Hippocampal formation (tissue), 2 donors: ENCODE measurements around the gene CENPF.
"Not testable (repeated sequence)": the region's sequence is repeated elsewhere in the genome, so short reads cannot be mapped to it uniquely, and the experiment has no call there.

Experiments used
- DNase-seq, 2 donors: peaks; one replicate each; lab custom pipeline; 2025; lab: John Stamatoyannopoulos, UW

CENPF gene, protein sequence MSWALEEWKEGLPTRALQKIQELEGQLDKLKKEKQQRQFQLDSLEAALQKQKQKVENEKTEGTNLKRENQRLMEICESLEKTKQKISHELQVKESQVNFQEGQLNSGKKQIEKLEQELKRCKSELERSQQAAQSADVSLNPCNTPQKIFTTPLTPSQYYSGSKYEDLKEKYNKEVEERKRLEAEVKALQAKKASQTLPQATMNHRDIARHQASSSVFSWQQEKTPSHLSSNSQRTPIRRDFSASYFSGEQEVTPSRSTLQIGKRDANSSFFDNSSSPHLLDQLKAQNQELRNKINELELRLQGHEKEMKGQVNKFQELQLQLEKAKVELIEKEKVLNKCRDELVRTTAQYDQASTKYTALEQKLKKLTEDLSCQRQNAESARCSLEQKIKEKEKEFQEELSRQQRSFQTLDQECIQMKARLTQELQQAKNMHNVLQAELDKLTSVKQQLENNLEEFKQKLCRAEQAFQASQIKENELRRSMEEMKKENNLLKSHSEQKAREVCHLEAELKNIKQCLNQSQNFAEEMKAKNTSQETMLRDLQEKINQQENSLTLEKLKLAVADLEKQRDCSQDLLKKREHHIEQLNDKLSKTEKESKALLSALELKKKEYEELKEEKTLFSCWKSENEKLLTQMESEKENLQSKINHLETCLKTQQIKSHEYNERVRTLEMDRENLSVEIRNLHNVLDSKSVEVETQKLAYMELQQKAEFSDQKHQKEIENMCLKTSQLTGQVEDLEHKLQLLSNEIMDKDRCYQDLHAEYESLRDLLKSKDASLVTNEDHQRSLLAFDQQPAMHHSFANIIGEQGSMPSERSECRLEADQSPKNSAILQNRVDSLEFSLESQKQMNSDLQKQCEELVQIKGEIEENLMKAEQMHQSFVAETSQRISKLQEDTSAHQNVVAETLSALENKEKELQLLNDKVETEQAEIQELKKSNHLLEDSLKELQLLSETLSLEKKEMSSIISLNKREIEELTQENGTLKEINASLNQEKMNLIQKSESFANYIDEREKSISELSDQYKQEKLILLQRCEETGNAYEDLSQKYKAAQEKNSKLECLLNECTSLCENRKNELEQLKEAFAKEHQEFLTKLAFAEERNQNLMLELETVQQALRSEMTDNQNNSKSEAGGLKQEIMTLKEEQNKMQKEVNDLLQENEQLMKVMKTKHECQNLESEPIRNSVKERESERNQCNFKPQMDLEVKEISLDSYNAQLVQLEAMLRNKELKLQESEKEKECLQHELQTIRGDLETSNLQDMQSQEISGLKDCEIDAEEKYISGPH (N-terminal part only)

GRCh38 chr1:214602764-214603657, at the start of gene CENPF:
TSS of gene CENPF (plus strand) at chr1:214603195. CDS start at chr1:214613755, 10,560 bp downstream.
- DNase-seq, result peak; percentile 94

GRCh38 chr1:214557952-214558735, 44.9 kb upstream of the CENPF start:
- no peak for DNase-seq

- DNase-seq, result no peak
Observed at GRCh38 chr1:214563881-214564280, 39.1 kb upstream of the CENPF start.

DNA sequence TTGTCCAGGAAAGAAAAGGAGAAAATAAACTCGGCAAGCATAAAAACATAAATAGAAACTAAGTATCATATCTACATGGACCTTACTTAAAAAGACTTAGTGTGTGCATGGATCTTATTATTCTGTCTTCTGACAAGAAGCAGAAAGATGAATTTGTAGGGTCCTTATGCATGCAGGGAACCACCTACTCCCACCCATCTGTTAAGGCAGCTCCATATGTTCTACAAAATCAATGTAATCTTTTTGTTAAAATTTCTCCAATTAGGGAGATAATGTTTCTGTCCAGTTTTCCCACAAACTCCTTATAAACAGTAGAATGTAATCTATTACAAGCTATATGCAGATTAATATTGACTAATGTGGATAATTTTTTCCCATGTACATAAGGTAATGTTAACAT, 37.7 kb upstream of the CENPF start:
- no peak for DNase-seq

- DNase-seq, result no peak
Observed at GRCh38 chr1:214566158-214567104, 36.6 kb upstream of the CENPF start.

- no peak for DNase-seq
Observed at GRCh38 chr1:214567481-214567980, 35.5 kb upstream of the CENPF start.

GRCh38 chr1:214568328-214568727, 34.7 kb upstream of the CENPF start:
- DNase-seq, result no peak

DNA sequence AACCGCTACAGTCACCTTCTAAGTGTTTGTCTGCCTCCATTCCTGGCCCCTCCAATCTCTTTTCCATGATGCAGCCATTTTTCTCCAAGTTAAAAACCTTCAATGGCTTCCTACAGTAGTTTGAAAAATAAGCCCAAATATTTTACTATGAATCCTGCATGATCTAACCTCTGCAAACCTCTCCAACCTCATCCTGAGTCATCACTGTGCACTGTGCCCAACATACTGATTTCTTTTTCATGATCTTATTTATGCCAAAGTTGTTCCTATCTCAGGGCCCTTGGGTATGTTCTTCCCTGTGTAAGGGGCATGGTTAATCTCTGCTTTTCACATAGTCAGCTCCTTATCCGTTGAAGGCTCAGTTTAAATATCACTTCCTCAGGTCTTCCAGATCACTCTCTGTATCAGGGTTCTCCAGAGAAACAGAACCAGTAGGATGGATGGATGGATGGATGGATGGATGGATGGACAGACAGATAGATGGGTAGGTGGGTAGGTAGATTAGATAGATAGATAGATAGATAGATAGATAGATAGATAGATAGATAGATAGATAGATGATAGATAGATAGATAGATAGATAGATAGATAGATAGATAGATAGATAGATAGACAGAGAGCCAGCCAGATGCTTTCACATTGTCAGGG, 33.5 kb upstream of the CENPF start:
- no peak for DNase-seq

DNA sequence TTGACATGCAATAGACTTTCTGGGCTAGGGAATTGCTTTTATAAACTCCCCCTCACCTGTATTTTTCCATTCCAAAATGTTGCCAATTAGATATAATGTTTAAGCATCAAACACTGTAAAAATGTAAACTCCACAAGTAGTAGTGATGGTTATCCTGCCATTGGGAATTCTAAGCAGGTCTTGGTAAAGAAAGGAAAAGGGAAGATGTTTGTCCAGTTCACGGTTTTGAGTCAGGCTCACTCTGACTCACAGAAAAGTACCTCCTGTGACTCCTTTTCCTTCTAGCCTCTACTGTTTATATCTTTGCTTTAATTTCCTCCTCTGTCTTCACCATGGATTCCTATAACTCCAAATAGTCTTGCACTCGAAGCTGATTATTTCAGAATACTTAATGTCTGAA, 32.6 kb upstream of the CENPF start:
- DNase-seq, result no peak

GRCh38 chr1:214571281-214571680, 31.7 kb upstream of the CENPF start:
- no peak for DNase-seq

DNA sequence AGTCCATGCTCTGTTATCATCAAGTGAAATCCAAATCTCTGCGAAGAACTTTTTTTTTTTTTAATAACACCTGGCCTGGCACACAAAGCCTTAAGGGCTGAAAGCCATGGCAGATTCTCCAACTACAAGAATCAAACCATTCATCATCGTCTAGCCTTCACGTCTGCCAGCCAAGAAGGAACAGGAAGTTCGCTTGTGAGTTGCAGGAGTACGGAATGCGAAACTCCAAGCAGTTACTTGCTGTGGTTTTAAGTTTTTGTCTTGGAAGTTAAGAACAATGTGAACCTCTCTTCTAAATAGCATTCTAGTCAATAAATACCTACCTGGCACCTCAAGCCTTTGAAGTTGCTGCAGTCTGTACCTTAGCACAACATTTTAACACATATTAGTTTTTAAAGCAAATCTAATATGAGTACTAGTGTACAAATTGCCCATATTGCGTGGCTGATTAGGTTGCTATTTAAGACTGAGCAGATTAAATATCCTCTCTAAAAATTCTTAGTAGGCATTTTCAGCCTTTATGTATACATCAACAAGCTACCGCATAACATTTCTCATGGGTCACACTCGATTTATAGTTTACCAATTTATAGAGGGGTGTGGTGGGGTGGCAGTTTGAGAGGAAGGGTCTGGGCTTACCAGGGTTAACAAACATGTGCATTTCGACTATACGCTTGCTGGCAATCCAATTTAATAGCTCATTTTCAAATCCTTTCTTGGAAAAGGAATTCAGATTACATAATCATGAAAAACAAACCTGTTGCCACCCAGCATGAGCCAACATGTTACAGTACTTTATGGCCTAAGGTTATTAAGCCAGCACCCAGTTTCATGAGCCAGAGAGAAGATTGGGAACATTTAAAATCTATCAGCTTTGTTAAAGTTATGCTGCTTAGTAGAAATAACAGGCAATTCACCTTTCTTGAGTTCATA, 29.3 kb upstream of the CENPF start:
- no peak for DNase-seq

DNA sequence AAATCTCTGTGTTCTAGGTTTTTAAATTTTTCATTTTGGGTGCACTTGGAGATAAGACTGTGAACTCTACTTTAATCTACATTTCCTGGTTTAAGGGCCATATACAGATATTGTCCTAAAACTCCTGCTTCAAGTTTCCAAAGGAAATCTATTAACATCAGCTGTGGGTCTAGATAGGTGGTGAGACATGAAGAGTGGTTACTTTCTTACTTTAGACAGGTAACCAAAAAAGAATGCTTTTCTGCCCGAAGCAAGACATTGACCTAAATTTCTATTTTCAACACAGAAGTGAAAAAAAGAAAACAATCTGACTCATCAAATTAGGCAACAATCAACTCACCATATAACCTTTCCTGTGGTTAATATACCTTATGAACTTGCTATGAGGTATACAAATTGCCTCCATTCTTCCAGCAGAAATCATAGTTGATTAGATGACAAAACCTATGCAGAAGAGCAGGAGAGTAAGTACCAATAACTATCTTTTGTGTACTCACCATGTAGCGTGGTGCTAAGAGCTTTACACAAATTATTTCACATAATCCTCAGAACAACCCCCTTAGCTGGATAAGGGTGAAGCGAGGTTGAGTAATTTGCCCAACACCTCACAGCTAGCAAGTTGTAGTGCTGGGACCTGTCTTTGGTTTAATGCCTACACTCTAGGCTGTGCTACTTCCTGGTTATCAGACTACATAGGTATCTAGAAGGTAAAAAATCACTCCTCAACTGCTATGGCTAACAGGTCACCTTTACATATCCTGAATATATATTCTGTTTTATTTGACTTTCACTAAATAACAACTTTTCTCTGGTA, 28.2 kb upstream of the CENPF start:
- DNase-seq, result no peak

GRCh38 chr1:214576120-214576519, 26.9 kb upstream of the CENPF start:
- not testable (repeated sequence) for DNase-seq

DNA sequence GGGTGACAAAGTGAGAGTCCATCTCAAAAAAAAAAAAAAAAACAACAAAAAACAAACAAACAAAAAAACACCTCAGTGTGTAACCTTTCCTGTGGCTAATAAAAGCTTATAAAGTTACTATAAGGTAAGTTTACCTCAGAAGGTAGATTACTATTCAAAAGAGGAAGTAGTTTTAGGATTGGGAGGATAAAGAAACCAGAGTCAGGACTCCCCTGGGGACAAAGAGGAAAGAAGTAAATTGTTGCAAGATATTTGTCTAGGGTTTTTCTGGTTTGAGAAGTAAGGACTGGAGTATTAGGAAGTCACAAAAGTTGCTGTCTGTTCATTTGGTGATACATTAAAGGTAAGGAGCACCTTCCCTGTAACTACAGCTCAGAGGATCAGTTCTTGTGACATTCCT, 23.8 kb upstream of the CENPF start:
- DNase-seq, result no peak

GRCh38 chr1:214581785-214582184, 21.2 kb upstream of the CENPF start:
- no peak for DNase-seq

DNA sequence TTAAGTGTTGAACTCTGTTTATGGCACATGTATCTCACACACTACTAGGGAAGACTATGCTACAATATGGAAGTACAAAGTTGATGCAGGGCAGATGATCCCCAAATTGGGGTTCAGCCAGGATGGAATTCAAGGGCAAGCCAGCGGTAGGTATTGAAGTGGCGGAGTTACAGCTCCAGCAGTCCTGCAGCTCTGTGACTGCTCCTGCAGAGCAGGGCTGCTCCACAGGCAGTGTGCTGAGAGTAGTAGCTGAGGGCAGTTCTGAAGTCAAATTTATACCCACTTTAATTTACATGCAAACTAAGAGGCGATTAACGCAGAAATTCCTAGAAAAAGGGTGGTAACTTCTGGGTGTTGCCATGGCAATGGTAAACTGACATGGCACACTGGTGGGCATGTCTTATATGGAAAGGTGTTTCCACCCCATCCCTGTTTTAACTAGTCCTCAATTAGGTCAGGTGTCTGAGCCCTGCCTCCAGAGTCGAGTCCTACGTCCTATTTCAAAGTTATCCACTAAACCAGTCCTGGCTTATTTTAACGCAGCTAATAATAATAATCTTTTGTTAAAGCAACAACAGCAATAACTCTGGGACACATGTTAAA, 20.6 kb upstream of the CENPF start:
- no peak for DNase-seq
